IMR-90 (cell line): Measurements from ENCODE around the gene RASSF3.

Experiments
- BHLHE40 ChIP-seq: fragments of 150-350 bp; IDR thresholded peaks from 2 replicates; pipeline ENCODE4 v1.6.1; 2016; ENCODE audit warnings: mild to moderate bottlenecking, low read depth, low read length
- CEBPB ChIP-seq: IDR thresholded peaks from 2 replicates; pipeline ENCODE4 v1.6.1; 2012; ENCODE audit warnings: low read depth, low read length, improper control_type of control experiment
- CHD1 ChIP-seq: IDR thresholded peaks from 2 replicates; pipeline ENCODE4 v1.6.1; 2012; ENCODE audit warnings: low read depth, low read length, improper control_type of control experiment
- CTCF ChIP-seq: conservative IDR thresholded peaks from 2 replicates; pipeline ENCODE4 v1.5.1; 2012; ENCODE audit warnings: mild to moderate bottlenecking, low read depth, low read length, improper control_type of control experiment
- FOS ChIP-seq: fragments of 150-350 bp; IDR thresholded peaks from 2 replicates; pipeline ENCODE4 v1.6.1; 2016; ENCODE audit warnings: low read depth, low read length
- MAFK ChIP-seq: IDR thresholded peaks from 2 replicates; pipeline ENCODE4 v1.6.1; 2012; ENCODE audit warnings: low read depth, low read length, improper control_type of control experiment
- MAZ ChIP-seq: IDR thresholded peaks from 2 replicates; pipeline ENCODE4 v1.6.1; 2012; ENCODE audit warnings: low read depth, mild to moderate bottlenecking, low read length, improper control_type of control experiment, moderate library complexity, borderline replicate concordance
- NFE2L2 ChIP-seq: fragments of 150-350 bp; IDR thresholded peaks from 2 replicates; pipeline ENCODE4 v1.6.1; 2016; ENCODE audit warnings: low read depth, mild to moderate bottlenecking, low read length
- POLR2A ChIP-seq: IDR thresholded peaks from 2 replicates; pipeline ENCODE4 v1.6.1; 2012; ENCODE audit warnings: mild to moderate bottlenecking, low read depth, low read length
- RAD21 ChIP-seq: IDR thresholded peaks from 2 replicates; pipeline ENCODE4 v1.6.1; 2012; ENCODE audit warnings: low read length, improper control_type of control experiment
- RCOR1 ChIP-seq: IDR thresholded peaks from 2 replicates; pipeline ENCODE4 v1.6.1; 2012; ENCODE audit warnings: mild to moderate bottlenecking, low read length, improper control_type of control experiment; ENCODE audit not compliant: insufficient replicate concordance
- SMC3 ChIP-seq: fragments of 150-350 bp; IDR thresholded peaks from 2 replicates; pipeline ENCODE4 v1.6.1; 2016; ENCODE audit warnings: low read depth, mild to moderate bottlenecking, antibody characterized with exemption, low read length, moderate library complexity
- USF2 ChIP-seq: fragments of 150-350 bp; IDR thresholded peaks from 2 replicates; pipeline ENCODE4 v1.6.1; 2017; ENCODE audit warnings: mild to moderate bottlenecking, antibody characterized with exemption, low read length, low read depth
- TF ChIP-seq, protein P1 (sequence below): fragments of 150-350 bp; IDR thresholded peaks from 2 replicates; pipeline ENCODE4 v1.6.1; 2016; ENCODE audit warnings: low read depth, mild to moderate bottlenecking, low read length, moderate library complexity, borderline replicate concordance

- no peak for TF ChIP-seq CTCF
- TF ChIP-seq POLR2A: no peak
- no peak for TF ChIP-seq CHD1
- no peak for TF ChIP-seq USF2
- TF ChIP-seq MAFK: no peak
- TF ChIP-seq BHLHE40: no peak
- TF ChIP-seq RAD21: no peak
- TF ChIP-seq RCOR1: no peak
- no peak for TF ChIP-seq CEBPB
- no peak for TF ChIP-seq FOS
- TF ChIP-seq MAZ: no peak
- no peak for TF ChIP-seq SMC3
- TF ChIP-seq, protein P1, sequence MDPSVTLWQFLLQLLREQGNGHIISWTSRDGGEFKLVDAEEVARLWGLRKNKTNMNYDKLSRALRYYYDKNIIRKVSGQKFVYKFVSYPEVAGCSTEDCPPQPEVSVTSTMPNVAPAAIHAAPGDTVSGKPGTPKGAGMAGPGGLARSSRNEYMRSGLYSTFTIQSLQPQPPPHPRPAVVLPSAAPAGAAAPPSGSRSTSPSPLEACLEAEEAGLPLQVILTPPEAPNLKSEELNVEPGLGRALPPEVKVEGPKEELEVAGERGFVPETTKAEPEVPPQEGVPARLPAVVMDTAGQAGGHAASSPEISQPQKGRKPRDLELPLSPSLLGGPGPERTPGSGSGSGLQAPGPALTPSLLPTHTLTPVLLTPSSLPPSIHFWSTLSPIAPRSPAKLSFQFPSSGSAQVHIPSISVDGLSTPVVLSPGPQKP: no peak
- TF ChIP-seq NFE2L2: no peak
Measured at GRCh38 chr12:64731683-64732082, 121.4 kb downstream of the RASSF3 start.
